Neural cell (in vitro differentiated cells): ENCODE measurements around the gene EFTUD2.

Experiments
- EP300 ChIP-seq: fragments of 450-650 bp; conservative IDR thresholded peaks from 2 replicates; pipeline ENCODE4 v1.6.1; 2014; ENCODE audit warnings: antibody characterized with exemption, mild to moderate bottlenecking, moderate library complexity; ENCODE audit not compliant: poor library complexity, severe bottlenecking
- POLR2AphosphoS5 ChIP-seq: IDR thresholded peaks from 2 replicates; pipeline ENCODE4 v1.6.1; 2012
- SMC3 ChIP-seq: fragments of 450-650 bp; conservative IDR thresholded peaks from 2 replicates; pipeline ENCODE4 v1.6.1; 2014; ENCODE audit warnings: antibody characterized with exemption, mild to moderate bottlenecking, moderate library complexity; ENCODE audit not compliant: poor library complexity
- TF ChIP-seq, protein P1 (sequence below): fragments of 450-650 bp; IDR thresholded peaks from 2 replicates; pipeline ENCODE4 v1.5.1; 2014; ENCODE audit warnings: antibody characterized with exemption, mild to moderate bottlenecking, moderate library complexity; ENCODE audit not compliant: poor library complexity, severe bottlenecking
- TF ChIP-seq, protein P2 (sequence below): IDR thresholded peaks from 2 replicates; pipeline ENCODE4 v1.6.1; 2012; ENCODE audit warnings: borderline replicate concordance

DNA sequence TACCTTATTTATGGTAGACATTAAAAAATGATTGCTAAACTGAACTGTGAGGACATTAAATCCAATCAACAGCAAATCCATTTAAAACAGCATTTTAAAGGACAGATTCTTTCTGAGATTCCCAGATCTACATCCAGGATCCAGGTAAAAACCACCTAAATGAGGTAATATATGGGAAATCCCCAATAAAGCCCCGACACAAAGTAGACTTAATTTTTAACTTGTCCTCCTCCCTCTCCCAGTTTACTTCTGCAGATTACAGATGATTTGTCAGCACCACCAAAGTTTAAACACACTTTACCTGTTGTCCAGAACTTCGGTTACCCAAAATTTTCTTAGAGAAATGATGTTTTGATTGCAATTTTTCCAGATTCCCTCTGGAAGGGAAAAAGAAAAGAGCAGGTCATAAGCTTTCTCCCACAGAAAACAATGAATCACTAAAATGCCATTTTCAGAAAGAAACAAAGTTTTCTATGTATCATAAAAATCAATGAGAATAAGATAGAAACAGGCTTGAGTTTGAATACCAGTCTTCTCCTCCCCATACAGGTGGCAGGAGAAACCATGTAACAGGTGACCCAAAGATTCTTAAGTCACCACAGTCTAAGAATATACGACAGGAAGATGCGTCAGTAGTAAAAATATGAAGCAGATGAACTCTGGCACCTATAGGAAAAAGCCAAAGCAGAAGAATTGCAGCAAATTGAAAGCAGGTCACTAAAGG is 92.0 kb downstream of the EFTUD2 start:
- TF ChIP-seq SMC3 (no peak), EP300 (no peak), POLR2AphosphoS5 (no peak)
- TF ChIP-seq, protein P1, sequence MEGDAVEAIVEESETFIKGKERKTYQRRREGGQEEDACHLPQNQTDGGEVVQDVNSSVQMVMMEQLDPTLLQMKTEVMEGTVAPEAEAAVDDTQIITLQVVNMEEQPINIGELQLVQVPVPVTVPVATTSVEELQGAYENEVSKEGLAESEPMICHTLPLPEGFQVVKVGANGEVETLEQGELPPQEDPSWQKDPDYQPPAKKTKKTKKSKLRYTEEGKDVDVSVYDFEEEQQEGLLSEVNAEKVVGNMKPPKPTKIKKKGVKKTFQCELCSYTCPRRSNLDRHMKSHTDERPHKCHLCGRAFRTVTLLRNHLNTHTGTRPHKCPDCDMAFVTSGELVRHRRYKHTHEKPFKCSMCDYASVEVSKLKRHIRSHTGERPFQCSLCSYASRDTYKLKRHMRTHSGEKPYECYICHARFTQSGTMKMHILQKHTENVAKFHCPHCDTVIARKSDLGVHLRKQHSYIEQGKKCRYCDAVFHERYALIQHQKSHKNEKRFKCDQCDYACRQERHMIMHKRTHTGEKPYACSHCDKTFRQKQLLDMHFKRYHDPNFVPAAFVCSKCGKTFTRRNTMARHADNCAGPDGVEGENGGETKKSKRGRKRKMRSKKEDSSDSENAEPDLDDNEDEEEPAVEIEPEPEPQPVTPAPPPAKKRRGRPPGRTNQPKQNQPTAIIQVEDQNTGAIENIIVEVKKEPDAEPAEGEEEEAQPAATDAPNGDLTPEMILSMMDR, result no peak
- TF ChIP-seq, protein P2, sequence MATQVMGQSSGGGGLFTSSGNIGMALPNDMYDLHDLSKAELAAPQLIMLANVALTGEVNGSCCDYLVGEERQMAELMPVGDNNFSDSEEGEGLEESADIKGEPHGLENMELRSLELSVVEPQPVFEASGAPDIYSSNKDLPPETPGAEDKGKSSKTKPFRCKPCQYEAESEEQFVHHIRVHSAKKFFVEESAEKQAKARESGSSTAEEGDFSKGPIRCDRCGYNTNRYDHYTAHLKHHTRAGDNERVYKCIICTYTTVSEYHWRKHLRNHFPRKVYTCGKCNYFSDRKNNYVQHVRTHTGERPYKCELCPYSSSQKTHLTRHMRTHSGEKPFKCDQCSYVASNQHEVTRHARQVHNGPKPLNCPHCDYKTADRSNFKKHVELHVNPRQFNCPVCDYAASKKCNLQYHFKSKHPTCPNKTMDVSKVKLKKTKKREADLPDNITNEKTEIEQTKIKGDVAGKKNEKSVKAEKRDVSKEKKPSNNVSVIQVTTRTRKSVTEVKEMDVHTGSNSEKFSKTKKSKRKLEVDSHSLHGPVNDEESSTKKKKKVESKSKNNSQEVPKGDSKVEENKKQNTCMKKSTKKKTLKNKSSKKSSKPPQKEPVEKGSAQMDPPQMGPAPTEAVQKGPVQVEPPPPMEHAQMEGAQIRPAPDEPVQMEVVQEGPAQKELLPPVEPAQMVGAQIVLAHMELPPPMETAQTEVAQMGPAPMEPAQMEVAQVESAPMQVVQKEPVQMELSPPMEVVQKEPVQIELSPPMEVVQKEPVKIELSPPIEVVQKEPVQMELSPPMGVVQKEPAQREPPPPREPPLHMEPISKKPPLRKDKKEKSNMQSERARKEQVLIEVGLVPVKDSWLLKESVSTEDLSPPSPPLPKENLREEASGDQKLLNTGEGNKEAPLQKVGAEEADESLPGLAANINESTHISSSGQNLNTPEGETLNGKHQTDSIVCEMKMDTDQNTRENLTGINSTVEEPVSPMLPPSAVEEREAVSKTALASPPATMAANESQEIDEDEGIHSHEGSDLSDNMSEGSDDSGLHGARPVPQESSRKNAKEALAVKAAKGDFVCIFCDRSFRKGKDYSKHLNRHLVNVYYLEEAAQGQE, result no peak
